WTC11 (cell line): ENCODE results near the gene DCP1B.

ENCODE experiments used
- ATF1 ChIP-seq: sonication (generic); formaldehyde crosslinking; IDR thresholded peaks from 2 replicates; pipeline ENCODE4 v1.8.1; 2023; ENCODE audit warnings: mild to moderate bottlenecking, moderate library complexity, missing genetic modification reagents
- CREB1 ChIP-seq: sonication (generic); formaldehyde crosslinking; IDR thresholded peaks from 2 replicates; pipeline ENCODE4 v1.8.0; 2023; ENCODE audit warnings: mild to moderate bottlenecking, missing genetic modification reagents
- E2F5 ChIP-seq: sonication (generic); formaldehyde crosslinking; IDR thresholded peaks from 2 replicates; pipeline ENCODE4 v1.8.1; 2022; ENCODE audit warnings: mild to moderate bottlenecking, moderate library complexity, missing genetic modification reagents
- JUN ChIP-seq: sonication (generic); formaldehyde crosslinking; IDR thresholded peaks from 2 replicates; pipeline ENCODE4 v1.8.0; 2023; ENCODE audit warnings: mild to moderate bottlenecking, missing genetic modification reagents
- MAX ChIP-seq: sonication (generic); formaldehyde crosslinking; IDR thresholded peaks from 2 replicates; pipeline ENCODE4 v1.8.0; 2022; ENCODE audit warnings: mild to moderate bottlenecking, missing genetic modification reagents
- MXD4 ChIP-seq: fragments of 250-450 bp; sonication (Bioruptor Pico); IDR thresholded peaks from 2 replicates; pipeline ENCODE4 v1.8.0; 2021; ENCODE audit warnings: mild to moderate bottlenecking, moderate library complexity, borderline replicate concordance
- NR3C1 ChIP-seq: sonication (generic); formaldehyde crosslinking; conservative IDR thresholded peaks from 2 replicates; pipeline ENCODE4 v1.8.1; 2023; ENCODE audit warnings: low read depth, mild to moderate bottlenecking, missing genetic modification reagents
- TEAD4 ChIP-seq: sonication (generic); formaldehyde crosslinking; IDR thresholded peaks from 2 replicates; pipeline ENCODE4 v1.8.0; 2022; ENCODE audit warnings: mild to moderate bottlenecking, missing genetic modification reagents
- TF ChIP-seq, protein P1 (sequence below): fragments of 200-600 bp; IDR thresholded peaks from 2 replicates; pipeline ENCODE4 v1.8.0; 2022; ENCODE audit warnings: antibody characterized with exemption
- TF ChIP-seq, protein P2 (sequence below): sonication (generic); formaldehyde crosslinking; IDR thresholded peaks from 2 replicates; pipeline ENCODE4 v1.8.1; 2022; ENCODE audit warnings: mild to moderate bottlenecking, missing genetic modification reagents, moderate library complexity, borderline replicate concordance

DNA sequence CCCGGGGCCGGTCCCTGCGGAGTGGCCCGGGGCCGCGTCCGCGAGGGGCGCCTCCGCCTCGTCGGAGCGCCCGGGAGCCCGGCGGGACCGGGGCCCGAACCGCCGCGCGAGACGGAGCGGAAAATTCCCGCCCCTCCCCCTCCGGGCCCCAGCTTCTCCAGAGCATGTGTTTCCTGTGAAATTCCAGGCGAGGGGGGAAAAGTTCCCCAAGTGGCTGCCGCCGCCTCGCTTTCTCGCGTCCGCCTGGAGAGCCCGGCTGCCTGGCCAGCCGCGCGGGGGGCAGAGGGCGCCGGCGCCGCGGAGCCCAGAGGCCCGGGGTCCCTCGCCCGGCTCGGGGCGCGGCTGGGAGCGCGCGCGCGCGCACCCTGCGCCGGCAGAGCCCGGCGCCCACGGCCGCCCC is 49.4 kb upstream of the DCP1B start:
- TF ChIP-seq, protein P1, sequence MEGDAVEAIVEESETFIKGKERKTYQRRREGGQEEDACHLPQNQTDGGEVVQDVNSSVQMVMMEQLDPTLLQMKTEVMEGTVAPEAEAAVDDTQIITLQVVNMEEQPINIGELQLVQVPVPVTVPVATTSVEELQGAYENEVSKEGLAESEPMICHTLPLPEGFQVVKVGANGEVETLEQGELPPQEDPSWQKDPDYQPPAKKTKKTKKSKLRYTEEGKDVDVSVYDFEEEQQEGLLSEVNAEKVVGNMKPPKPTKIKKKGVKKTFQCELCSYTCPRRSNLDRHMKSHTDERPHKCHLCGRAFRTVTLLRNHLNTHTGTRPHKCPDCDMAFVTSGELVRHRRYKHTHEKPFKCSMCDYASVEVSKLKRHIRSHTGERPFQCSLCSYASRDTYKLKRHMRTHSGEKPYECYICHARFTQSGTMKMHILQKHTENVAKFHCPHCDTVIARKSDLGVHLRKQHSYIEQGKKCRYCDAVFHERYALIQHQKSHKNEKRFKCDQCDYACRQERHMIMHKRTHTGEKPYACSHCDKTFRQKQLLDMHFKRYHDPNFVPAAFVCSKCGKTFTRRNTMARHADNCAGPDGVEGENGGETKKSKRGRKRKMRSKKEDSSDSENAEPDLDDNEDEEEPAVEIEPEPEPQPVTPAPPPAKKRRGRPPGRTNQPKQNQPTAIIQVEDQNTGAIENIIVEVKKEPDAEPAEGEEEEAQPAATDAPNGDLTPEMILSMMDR = no peak
- TF ChIP-seq MAX (CRISPR knock-in tag) = no peak
- TF ChIP-seq TEAD4 (CRISPR knock-in tag) = no peak
- TF ChIP-seq NR3C1 (CRISPR knock-in tag) = no peak
- TF ChIP-seq, protein P2, sequence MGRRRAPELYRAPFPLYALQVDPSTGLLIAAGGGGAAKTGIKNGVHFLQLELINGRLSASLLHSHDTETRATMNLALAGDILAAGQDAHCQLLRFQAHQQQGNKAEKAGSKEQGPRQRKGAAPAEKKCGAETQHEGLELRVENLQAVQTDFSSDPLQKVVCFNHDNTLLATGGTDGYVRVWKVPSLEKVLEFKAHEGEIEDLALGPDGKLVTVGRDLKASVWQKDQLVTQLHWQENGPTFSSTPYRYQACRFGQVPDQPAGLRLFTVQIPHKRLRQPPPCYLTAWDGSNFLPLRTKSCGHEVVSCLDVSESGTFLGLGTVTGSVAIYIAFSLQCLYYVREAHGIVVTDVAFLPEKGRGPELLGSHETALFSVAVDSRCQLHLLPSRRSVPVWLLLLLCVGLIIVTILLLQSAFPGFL (CRISPR knock-in tag) = no peak
- TF ChIP-seq CREB1 (CRISPR knock-in tag) = no peak
- no peak for TF ChIP-seq MXD4 (CRISPR knock-in tag)
- TF ChIP-seq E2F5 = no peak
- TF ChIP-seq ATF1 (CRISPR knock-in tag) = no peak
- no peak for TF ChIP-seq JUN
